Measurements from ENCODE around the gene SCAP. TPM values are rescaled to one million over a fixed set of nuclear protein-coding genes. Genes with fewer than 3 reads are reported as not detected.

The SCAP gene
- total and polyA plus RNA-seq, 2 of the 13 experiments (the other 11 are each of a cell fraction or from before 2014, with no cell fraction given) = 40.4 to 53.3 TPM

DNA sequence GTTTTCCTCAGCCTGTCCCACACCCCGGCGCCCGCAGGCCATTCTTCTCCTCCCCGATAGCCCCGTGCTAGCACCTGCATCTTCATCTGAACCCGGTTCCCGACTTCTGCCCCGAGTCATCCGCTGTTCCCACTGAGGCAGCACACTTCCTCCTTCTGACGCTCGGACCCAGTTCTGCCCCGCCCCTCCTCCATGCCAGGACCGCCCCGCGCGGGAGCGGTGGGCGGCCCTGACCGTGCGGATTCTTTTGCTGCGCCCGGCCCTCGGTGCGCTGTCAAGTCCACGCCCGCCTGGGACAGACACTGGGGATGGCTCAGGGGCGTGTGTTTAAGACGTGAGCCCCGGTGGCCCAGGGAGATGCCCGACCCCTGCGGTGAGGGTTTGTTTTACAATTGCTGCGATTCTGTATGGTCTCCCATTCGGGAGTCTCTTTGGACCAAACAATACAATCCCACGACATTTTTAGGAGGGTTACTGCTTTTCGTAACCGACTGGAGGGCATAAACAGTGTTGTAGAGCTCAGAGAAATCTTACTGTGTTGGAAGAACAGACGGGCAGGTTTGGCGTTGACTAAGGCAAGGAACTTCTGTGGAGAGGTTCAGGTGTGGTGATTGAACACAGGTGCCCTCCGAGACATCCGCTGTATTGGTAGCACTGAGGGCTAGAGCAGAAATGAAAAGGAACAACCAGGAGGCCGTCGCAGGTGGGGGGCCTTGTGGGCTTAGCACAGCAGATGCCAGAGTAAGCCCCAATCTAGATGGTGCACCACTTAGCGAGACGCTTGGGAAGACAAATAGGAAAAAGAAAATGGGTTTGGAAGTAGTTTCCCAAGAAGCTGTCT, 94.2 kb downstream of the SCAP start (continued):
- no peak for TF ChIP-seq UBTF (CRISPR knock-in tag; IDR thresholded peaks at IDR 0.05)
- no peak for TF ChIP-seq ZNF34 (CRISPR knock-in tag; IDR thresholded peaks at IDR 0.05; ENCODE audit: borderline replicate concordance)
- no peak for TF ChIP-seq EEA1 (CRISPR knock-in tag; IDR thresholded peaks at IDR 0.05; ENCODE audit: borderline replicate concordance)
- TF ChIP-seq, protein P1, sequence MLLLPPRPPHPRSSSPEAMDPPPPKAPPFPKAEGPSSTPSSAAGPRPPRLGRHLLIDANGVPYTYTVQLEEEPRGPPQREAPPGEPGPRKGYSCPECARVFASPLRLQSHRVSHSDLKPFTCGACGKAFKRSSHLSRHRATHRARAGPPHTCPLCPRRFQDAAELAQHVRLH (CRISPR knock-in tag; IDR thresholded peaks at IDR 0.05; ENCODE audit: borderline replicate concordance, low read depth) = no peak; the same call in 1 of the 2 replicates
- no peak for TF ChIP-seq ZNF180 (CRISPR knock-in tag; IDR thresholded peaks at IDR 0.05; ENCODE audit: borderline replicate concordance, low read depth)
- no peak for TF ChIP-seq ZNF737 (CRISPR knock-in tag; IDR thresholded peaks at IDR 0.05; ENCODE audit: borderline replicate concordance)
- no peak for TF ChIP-seq REXO4 (CRISPR knock-in tag; IDR thresholded peaks at IDR 0.05; ENCODE audit: borderline replicate concordance)
- peak; percentile 80 for TF ChIP-seq SP5 (CRISPR knock-in tag; IDR thresholded peaks at IDR 0.05; ENCODE audit: borderline replicate concordance, low read depth)
- TF ChIP-seq, protein P2, sequence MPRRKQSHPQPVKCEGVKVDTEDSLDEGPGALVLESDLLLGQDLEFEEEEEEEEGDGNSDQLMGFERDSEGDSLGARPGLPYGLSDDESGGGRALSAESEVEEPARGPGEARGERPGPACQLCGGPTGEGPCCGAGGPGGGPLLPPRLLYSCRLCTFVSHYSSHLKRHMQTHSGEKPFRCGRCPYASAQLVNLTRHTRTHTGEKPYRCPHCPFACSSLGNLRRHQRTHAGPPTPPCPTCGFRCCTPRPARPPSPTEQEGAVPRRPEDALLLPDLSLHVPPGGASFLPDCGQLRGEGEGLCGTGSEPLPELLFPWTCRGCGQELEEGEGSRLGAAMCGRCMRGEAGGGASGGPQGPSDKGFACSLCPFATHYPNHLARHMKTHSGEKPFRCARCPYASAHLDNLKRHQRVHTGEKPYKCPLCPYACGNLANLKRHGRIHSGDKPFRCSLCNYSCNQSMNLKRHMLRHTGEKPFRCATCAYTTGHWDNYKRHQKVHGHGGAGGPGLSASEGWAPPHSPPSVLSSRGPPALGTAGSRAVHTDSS (CRISPR knock-in tag; conservative IDR thresholded peaks at IDR 0.05) = no peak
- no peak for TF ChIP-seq ZNF883 (CRISPR knock-in tag; IDR thresholded peaks at IDR 0.05; ENCODE audit: not compliant biosample characterization)
- no peak for TF ChIP-seq ZNF17 (CRISPR knock-in tag; IDR thresholded peaks at IDR 0.05)
- TF ChIP-seq ZNF589 (CRISPR knock-in tag; conservative IDR thresholded peaks at IDR 0.05) = no peak; the same call in none of the 2 replicates
- no peak for TF ChIP-seq TRIM24 (CRISPR knock-in tag; IDR thresholded peaks at IDR 0.05)
- TF ChIP-seq ATF4 (CRISPR knock-in tag; IDR thresholded peaks at IDR 0.05) = no peak
- no peak for TF ChIP-seq ISX (CRISPR knock-in tag; conservative IDR thresholded peaks at IDR 0.05)
- TF ChIP-seq ZNF790 (CRISPR knock-in tag; IDR thresholded peaks at IDR 0.05; ENCODE audit: borderline replicate concordance) = no peak
- TF ChIP-seq MAFK (conservative IDR thresholded peaks at IDR 0.05 in 1 of 2, IDR thresholded peaks at IDR 0.05 in 1 of 2; ENCODE audit: low read length in 2 of 2) = no peak
- TF ChIP-seq FOXK1 (CRISPR knock-in tag; IDR thresholded peaks at IDR 0.05; ENCODE audit: borderline replicate concordance, low read depth) = 0 out of 2 replicates have a peak, but pooled peaks have one; percentile 24
- no peak for TF ChIP-seq DDIT3 (CRISPR knock-in tag; IDR thresholded peaks at IDR 0.05)
- TF ChIP-seq, protein P3, sequence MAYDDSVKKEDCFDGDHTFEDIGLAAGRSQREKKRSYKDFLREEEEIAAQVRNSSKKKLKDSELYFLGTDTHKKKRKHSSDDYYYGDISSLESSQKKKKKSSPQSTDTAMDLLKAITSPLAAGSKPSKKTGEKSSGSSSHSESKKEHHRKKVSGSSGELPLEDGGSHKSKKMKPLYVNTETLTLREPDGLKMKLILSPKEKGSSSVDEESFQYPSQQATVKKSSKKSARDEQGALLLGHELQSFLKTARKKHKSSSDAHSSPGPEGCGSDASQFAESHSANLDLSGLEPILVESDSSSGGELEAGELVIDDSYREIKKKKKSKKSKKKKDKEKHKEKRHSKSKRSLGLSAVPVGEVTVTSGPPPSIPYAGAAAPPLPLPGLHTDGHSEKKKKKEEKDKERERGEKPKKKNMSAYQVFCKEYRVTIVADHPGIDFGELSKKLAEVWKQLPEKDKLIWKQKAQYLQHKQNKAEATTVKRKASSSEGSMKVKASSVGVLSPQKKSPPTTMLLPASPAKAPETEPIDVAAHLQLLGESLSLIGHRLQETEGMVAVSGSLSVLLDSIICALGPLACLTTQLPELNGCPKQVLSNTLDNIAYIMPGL (CRISPR knock-in tag; IDR thresholded peaks at IDR 0.05; ENCODE audit: borderline replicate concordance in 1 of 2, low read depth in 1 of 2) = peak in 1 of 2 experiments; percentile 3; a peak in 1 of 4 replicates

Data from HepG2 (cell line).